SK-MEL-5 (cell line): ENCODE measurements around the gene CFAP299. TPM values are rescaled to one million over a fixed set of nuclear protein-coding genes. Genes with fewer than 3 reads are reported as not detected.
"Not testable (repeated sequence)": the region's sequence is repeated elsewhere in the genome, so short reads cannot be mapped to it uniquely, and the experiment has no call there.

Source experiments
- DNase-seq: peaks from one replicate; pipeline ENCODE4 v3.0.0-alpha.2; 2016; ENCODE audit warnings: low read depth, low spot score
- in situ Hi-C: cut with HindIII; loops from 2 replicates; pipeline ENCODE4 v1.10.0; 2016; ENCODE audit warnings: low sequenced_read_pairs, high pct_unique_total_duplicates, low pct_unique_long_range_greater_than_20kb
- total RNA-seq: library from RNA; depleted of rRNA; stranded (reverse); fragments of >200 nt; shearing (Covaris generic); gene quantifications from 2 replicates; pipeline ENCODE4 v1.2.3, GENCODE V29; 2014

Gene CFAP299
- total RNA-seq, 1 experiment from 2014 or later: not detected

GRCh38 chr4:80423553-80424224 lies 88.2 kb downstream of the CFAP299 start:
- no peak for DNase-seq
- in situ Hi-C loops: no loop called here

- DNase-seq: no peak
- in situ Hi-C loops: no loop called here
These were observed 88.7 kb downstream of the CFAP299 start for GRCh38 chr4:80424225-80424581.

GRCh38 chr4:80425124-80426100 lies 89.9 kb downstream of the CFAP299 start:
- in situ Hi-C loops: no loop called here
- no peak for DNase-seq

GRCh38 chr4:80431203-80431965 lies 95.9 kb downstream of the CFAP299 start:
- DNase-seq: no peak
- in situ Hi-C loops: no loop called here

GRCh38 chr4:80434238-80434637 lies 98.7 kb downstream of the CFAP299 start:
- DNase-seq: no peak
- in situ Hi-C loops: no loop called here

- DNase-seq: no peak
- in situ Hi-C loops: no loop called here
These were observed 102.5 kb downstream of the CFAP299 start for GRCh38 chr4:80438016-80438415.

- DNase-seq, in situ Hi-C loops: not testable (repeated sequence)
These were observed 103.9 kb downstream of the CFAP299 start for GRCh38 chr4:80439294-80440061.

GRCh38 chr4:80446248-80446647 lies 110.7 kb downstream of the CFAP299 start:
- no peak for DNase-seq
- in situ Hi-C loops: no loop called here

- in situ Hi-C loops: no loop called here
- DNase-seq: no peak
These were observed 111.1 kb downstream of the CFAP299 start for GRCh38 chr4:80446664-80447063.

- in situ Hi-C loops: no loop called here
These were observed 112.0 kb downstream of the CFAP299 start for GRCh38 chr4:80447493-80447892.

GRCh38 chr4:80448056-80448455 lies 112.5 kb downstream of the CFAP299 start:
- no peak for DNase-seq
- in situ Hi-C loops: no loop called here

More at GRCh38 chr4:80447493-80447892, 112.0 kb downstream of the CFAP299 start:
- no peak for DNase-seq

GRCh38 chr4:80452055-80452454 lies 116.5 kb downstream of the CFAP299 start:
- no peak for DNase-seq
- in situ Hi-C loops: no loop called here

GRCh38 chr4:80452768-80453167 lies 117.2 kb downstream of the CFAP299 start:
- DNase-seq: no peak
- in situ Hi-C loops: no loop called here

GRCh38 chr4:80454040-80454439 lies 118.5 kb downstream of the CFAP299 start:
- DNase-seq: no peak
- in situ Hi-C loops: no loop called here

- in situ Hi-C loops: no loop called here
- no peak for DNase-seq
These were observed 119.0 kb downstream of the CFAP299 start for GRCh38 chr4:80454556-80454955.

GRCh38 chr4:80459918-80460473 lies 124.5 kb downstream of the CFAP299 start:
- DNase-seq: no peak
- in situ Hi-C loops: no loop called here

GRCh38 chr4:80461412-80461811 lies 125.9 kb downstream of the CFAP299 start:
- in situ Hi-C loops: no loop called here
- no peak for DNase-seq
